ENCODE data around the gene SAMMSON. TPM values are rescaled to one million over a fixed set of nuclear protein-coding genes. Genes with fewer than 3 reads are reported as not detected.

Gene SAMMSON
- total RNA-seq, 1 experiment from 2014 or later = not detected

GRCh38 chr3:69983546-69984265 is 15.8 kb upstream of the SAMMSON start:
- ChIA-PET CTCF (no interaction called here), POLR2A (ENCODE audit: unreplicated experiment) (no interaction called here)
- H3K27me3 ChIP-seq (ENCODE audit: insufficient read depth, low read depth) = peaks cover 19% of the 10 kb centered on the region; the same call in 1 of the 2 replicates
- intact Hi-C loops (cut with micrococcal nuclease; ENCODE audit: unreplicated experiment) = no loop called here
- no peaks in the 10 kb centered on the region for H4K20me1 ChIP-seq (ENCODE audit: insufficient read depth)
- H2AFZ ChIP-seq = no peak overlapping the region
- no TSS peak for BruUV-seq (replicated peaks)
- no peaks in the 10 kb centered on the region for H3F3A ChIP-seq (ENCODE audit: insufficient read depth, low read depth)
- no peak overlapping the region for H3K4me3 ChIP-seq
- H3K4me2 ChIP-seq = no peak overlapping the region
- TF ChIP-seq, protein P1, sequence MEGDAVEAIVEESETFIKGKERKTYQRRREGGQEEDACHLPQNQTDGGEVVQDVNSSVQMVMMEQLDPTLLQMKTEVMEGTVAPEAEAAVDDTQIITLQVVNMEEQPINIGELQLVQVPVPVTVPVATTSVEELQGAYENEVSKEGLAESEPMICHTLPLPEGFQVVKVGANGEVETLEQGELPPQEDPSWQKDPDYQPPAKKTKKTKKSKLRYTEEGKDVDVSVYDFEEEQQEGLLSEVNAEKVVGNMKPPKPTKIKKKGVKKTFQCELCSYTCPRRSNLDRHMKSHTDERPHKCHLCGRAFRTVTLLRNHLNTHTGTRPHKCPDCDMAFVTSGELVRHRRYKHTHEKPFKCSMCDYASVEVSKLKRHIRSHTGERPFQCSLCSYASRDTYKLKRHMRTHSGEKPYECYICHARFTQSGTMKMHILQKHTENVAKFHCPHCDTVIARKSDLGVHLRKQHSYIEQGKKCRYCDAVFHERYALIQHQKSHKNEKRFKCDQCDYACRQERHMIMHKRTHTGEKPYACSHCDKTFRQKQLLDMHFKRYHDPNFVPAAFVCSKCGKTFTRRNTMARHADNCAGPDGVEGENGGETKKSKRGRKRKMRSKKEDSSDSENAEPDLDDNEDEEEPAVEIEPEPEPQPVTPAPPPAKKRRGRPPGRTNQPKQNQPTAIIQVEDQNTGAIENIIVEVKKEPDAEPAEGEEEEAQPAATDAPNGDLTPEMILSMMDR (conservative IDR thresholded peaks at IDR 0.05) = no peak
- TF ChIP-seq EZH2 (IDR thresholded peaks at IDR 0.05; ENCODE audit: low read depth) = no peak
- no peak overlapping the region for H3K27ac ChIP-seq
- no peaks in the 10 kb centered on the region for H3K9me3 ChIP-seq (ENCODE audit: insufficient read depth, low read depth)
- H3K9me2 ChIP-seq (ENCODE audit: insufficient read depth) = no peaks in the 10 kb centered on the region
- no peaks in the 10 kb centered on the region for H3K79me2 ChIP-seq (ENCODE audit: low read depth)
- DNase-seq = no peak
- no peaks in the 10 kb centered on the region for H3K36me3 ChIP-seq (ENCODE audit: low read depth)
- no peaks in the 10 kb centered on the region for H3K4me1 ChIP-seq (replicated peaks; ENCODE audit: insufficient read depth)

DNA sequence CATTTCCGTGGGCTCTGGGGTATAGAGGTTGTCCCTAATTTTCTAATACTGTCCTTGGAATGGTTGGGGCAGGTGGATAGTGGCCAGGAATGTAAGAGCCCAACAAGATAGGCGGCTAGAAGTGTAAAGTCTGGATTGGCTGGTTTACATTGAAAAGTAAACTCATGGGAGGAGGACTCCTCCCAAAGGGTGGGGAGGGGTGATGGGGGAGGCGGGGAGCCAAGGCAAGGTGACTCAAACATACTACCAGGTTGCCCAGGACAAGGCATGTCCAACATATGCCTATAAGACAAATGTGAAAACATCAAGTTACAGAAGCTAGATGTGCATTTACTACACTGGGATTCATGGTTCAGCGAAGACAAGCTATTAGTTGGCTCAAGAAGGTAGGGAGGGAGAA is 14.3 kb upstream of the SAMMSON start:
- Histone ChIP-seq H3F3A (ENCODE audit: insufficient read depth, low read depth) (no peaks in the 10 kb centered on the region), H3K9me3 (ENCODE audit: insufficient read depth, low read depth) (no peaks in the 10 kb centered on the region), H4K20me1 (ENCODE audit: insufficient read depth) (no peaks in the 10 kb centered on the region), H3K4me1 (replicated peaks; ENCODE audit: insufficient read depth) (no peaks in the 10 kb centered on the region), H3K36me3 (ENCODE audit: low read depth) (no peaks in the 10 kb centered on the region), H3K79me2 (ENCODE audit: low read depth) (no peaks in the 10 kb centered on the region), H3K27me3 (ENCODE audit: insufficient read depth, low read depth) (peaks cover 19% of the 10 kb centered on the region), H3K9me2 (ENCODE audit: insufficient read depth) (no peaks in the 10 kb centered on the region), H3K27ac (no peak overlapping the region), H2AFZ (no peak overlapping the region), H3K4me3 (no peak overlapping the region), H3K4me2 (no peak overlapping the region)
- no peak for DNase-seq
- intact Hi-C loops (cut with micrococcal nuclease; ENCODE audit: unreplicated experiment) = no loop called here
- TF ChIP-seq, protein P1 (conservative IDR thresholded peaks at IDR 0.05) = no peak
- no peak for TF ChIP-seq EZH2 (IDR thresholded peaks at IDR 0.05; ENCODE audit: low read depth)
- no TSS peak for BruUV-seq (replicated peaks)
- ChIA-PET CTCF (no interaction called here), POLR2A (ENCODE audit: unreplicated experiment) (no interaction called here)

- Histone ChIP-seq H4K20me1 (ENCODE audit: insufficient read depth) (no peaks in the 10 kb centered on the region), H3K4me3 (no peak overlapping the region), H3K36me3 (ENCODE audit: low read depth) (no peaks in the 10 kb centered on the region), H3K79me2 (ENCODE audit: low read depth) (no peaks in the 10 kb centered on the region), H3K4me1 (replicated peaks; ENCODE audit: insufficient read depth) (no peaks in the 10 kb centered on the region), H3K9me3 (ENCODE audit: insufficient read depth, low read depth) (no peaks in the 10 kb centered on the region), H2AFZ (no peak overlapping the region), H3F3A (ENCODE audit: insufficient read depth, low read depth) (no peaks in the 10 kb centered on the region), H3K27ac (no peak overlapping the region), H3K4me2 (no peak overlapping the region), H3K9me2 (ENCODE audit: insufficient read depth) (no peaks in the 10 kb centered on the region), H3K27me3 (ENCODE audit: insufficient read depth, low read depth) (peaks cover 22% of the 10 kb centered on the region)
- DNase-seq = no peak
- no TSS peak for BruUV-seq (replicated peaks)
- ChIA-PET POLR2A (ENCODE audit: unreplicated experiment) (no interaction called here), CTCF (no interaction called here)
- TF ChIP-seq EZH2 (IDR thresholded peaks at IDR 0.05; ENCODE audit: low read depth) = no peak
- TF ChIP-seq, protein P1 (conservative IDR thresholded peaks at IDR 0.05) = no peak
- intact Hi-C loops (cut with micrococcal nuclease; ENCODE audit: unreplicated experiment) = no loop called here
Observed at GRCh38 chr3:69986419-69986818, 13.1 kb upstream of the SAMMSON start.

Data from PC-9 (cell line).